NCI-H2081 treated with DMSO at 0.1 percent for 48 hours (cell line): ENCODE data around the gene PRRX2.

Experiments
- DNase-seq: peaks from one replicate; lab custom pipeline; 2025; lab: John Stamatoyannopoulos, UW

The PRRX2 gene

GRCh38 chr9:129637102-129637501 lies 28.3 kb upstream of the PRRX2 start:
- DNase-seq = no peak

- no peak for DNase-seq
These were observed 27.6 kb upstream of the PRRX2 start for GRCh38 chr9:129637673-129638439.

- DNase-seq = no peak
These were observed 26.3 kb upstream of the PRRX2 start for GRCh38 chr9:129639034-129639630.

GRCh38 chr9:129639756-129640085 lies 25.7 kb upstream of the PRRX2 start:
- no peak for DNase-seq

GRCh38 chr9:129640086-129640870 lies 25.2 kb upstream of the PRRX2 start:
- peak; percentile 45 for DNase-seq

- no peak for DNase-seq
These were observed 24.3 kb upstream of the PRRX2 start for GRCh38 chr9:129640871-129641749.

- no peak for DNase-seq
These were observed 23.5 kb upstream of the PRRX2 start, which contains the start of gene ASB6 for GRCh38 chr9:129641750-129642585. ASB6 (minus strand) TSS chr9:129642151; CDS start chr9:129641999, 152 bp downstream.

- DNase-seq = no peak
These were observed 21.7 kb upstream of the PRRX2 start for GRCh38 chr9:129643706-129644105.

- no peak for DNase-seq
These were observed 21.1 kb upstream of the PRRX2 start for GRCh38 chr9:129644365-129644764.

- DNase-seq = no peak
These were observed 20.5 kb upstream of the PRRX2 start for GRCh38 chr9:129644902-129645301.

- DNase-seq = no peak
These were observed 19.2 kb upstream of the PRRX2 start for GRCh38 chr9:129646252-129646651.

GRCh38 chr9:129646654-129647053 lies 18.8 kb upstream of the PRRX2 start:
- no peak for DNase-seq

GRCh38 chr9:129647635-129648034 lies 17.8 kb upstream of the PRRX2 start:
- no peak for DNase-seq

- no peak for DNase-seq
These were observed 17.2 kb upstream of the PRRX2 start for GRCh38 chr9:129648092-129648763.

- no peak for DNase-seq
These were observed 16.7 kb upstream of the PRRX2 start for GRCh38 chr9:129648764-129649115.

- DNase-seq = no peak
These were observed 15.4 kb upstream of the PRRX2 start for GRCh38 chr9:129649726-129650679.

GRCh38 chr9:129650680-129651235 lies 14.7 kb upstream of the PRRX2 start:
- no peak for DNase-seq

- no peak for DNase-seq
These were observed 11.5 kb upstream of the PRRX2 start for GRCh38 chr9:129653823-129654553.
